Kidney epithelial cell (primary cell): ENCODE measurements around the gene FBRSL1. TPM values are rescaled to one million over a fixed set of nuclear protein-coding genes. Genes with fewer than 3 reads are reported as not detected.
"Not testable (repeated sequence)": the region's sequence is repeated elsewhere in the genome, so short reads cannot be mapped to it uniquely, and the experiment has no call there.

Experiments used
- DNase-seq: peaks from one replicate; pipeline ENCODE4 v3.0.0-alpha.2; 2010; ENCODE audit warnings: low read depth
- H3K27me3 ChIP-seq: 2 replicates; pipeline ENCODE4 v1.6.0; 2011; ENCODE audit warnings: low read length; ENCODE audit not compliant: control insufficient read depth, insufficient read depth
- H3K36me3 ChIP-seq: 2 replicates; pipeline ENCODE4 v1.5.1; 2011; ENCODE audit warnings: low read length; ENCODE audit not compliant: control insufficient read depth, insufficient read depth
- H3K4me3 ChIP-seq: 2 replicates; pipeline ENCODE4 v1.5.1; 2011; ENCODE audit warnings: low read depth, mild to moderate bottlenecking, control low read depth, low read length
- total RNA-seq: library from RNA; depleted of rRNA; stranded (reverse); fragments of >200 nt; gene quantifications from 2 replicates; pipeline ENCODE4 v1.2.3, GENCODE V29; 2015
- TF ChIP-seq, protein P1 (sequence below): IDR thresholded peaks from 2 replicates; pipeline ENCODE4 v1.5.1; 2011; ENCODE audit warnings: mild to moderate bottlenecking, moderate library complexity, low read length, control low read depth, inconsistent platforms; ENCODE audit not compliant: insufficient read depth, poor library complexity, severe bottlenecking

FBRSL1 gene
- total RNA-seq, 1 donor from 2014 or later, result 22.9 TPM

GRCh38 chr12:132474237-132474741, 15.7 kb upstream of the FBRSL1 start:
- TF ChIP-seq, protein P1, sequence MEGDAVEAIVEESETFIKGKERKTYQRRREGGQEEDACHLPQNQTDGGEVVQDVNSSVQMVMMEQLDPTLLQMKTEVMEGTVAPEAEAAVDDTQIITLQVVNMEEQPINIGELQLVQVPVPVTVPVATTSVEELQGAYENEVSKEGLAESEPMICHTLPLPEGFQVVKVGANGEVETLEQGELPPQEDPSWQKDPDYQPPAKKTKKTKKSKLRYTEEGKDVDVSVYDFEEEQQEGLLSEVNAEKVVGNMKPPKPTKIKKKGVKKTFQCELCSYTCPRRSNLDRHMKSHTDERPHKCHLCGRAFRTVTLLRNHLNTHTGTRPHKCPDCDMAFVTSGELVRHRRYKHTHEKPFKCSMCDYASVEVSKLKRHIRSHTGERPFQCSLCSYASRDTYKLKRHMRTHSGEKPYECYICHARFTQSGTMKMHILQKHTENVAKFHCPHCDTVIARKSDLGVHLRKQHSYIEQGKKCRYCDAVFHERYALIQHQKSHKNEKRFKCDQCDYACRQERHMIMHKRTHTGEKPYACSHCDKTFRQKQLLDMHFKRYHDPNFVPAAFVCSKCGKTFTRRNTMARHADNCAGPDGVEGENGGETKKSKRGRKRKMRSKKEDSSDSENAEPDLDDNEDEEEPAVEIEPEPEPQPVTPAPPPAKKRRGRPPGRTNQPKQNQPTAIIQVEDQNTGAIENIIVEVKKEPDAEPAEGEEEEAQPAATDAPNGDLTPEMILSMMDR, result no peak
- peak overlapping the region; percentile 13 for H3K4me3 ChIP-seq
- no peaks in the 10 kb centered on the region for H3K36me3 ChIP-seq
- no peak for DNase-seq
- peaks cover 1% of the 10 kb centered on the region for H3K27me3 ChIP-seq

DNA sequence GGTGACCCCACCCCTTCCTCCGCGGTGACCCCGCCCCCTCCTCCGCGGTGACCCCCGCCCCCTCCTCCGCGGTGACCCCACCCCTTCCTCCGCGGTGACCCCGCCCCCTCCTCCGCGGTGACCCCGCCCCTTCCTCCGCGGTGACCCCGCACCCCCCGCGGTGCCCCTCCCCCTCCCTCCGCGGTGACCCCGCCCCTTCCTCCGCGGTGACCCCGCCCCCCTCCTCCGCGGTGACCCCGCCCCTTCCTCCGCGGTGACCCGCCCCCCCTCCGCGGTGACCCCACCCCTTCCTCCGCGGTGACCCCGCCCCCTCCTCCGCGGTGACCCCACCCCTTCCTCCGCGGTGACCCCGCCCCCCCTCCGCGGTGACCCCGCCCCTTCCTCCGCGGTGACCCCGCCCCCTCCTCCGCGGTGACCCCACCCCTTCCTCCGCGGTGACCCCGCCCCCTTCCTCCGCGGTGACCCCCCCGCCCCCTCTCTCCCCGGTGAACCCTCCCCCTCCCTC, 15.1 kb upstream of the FBRSL1 start:
- not testable (repeated sequence) for H3K27me3 ChIP-seq, DNase-seq, H3K36me3 ChIP-seq, H3K4me3 ChIP-seq

DNA sequence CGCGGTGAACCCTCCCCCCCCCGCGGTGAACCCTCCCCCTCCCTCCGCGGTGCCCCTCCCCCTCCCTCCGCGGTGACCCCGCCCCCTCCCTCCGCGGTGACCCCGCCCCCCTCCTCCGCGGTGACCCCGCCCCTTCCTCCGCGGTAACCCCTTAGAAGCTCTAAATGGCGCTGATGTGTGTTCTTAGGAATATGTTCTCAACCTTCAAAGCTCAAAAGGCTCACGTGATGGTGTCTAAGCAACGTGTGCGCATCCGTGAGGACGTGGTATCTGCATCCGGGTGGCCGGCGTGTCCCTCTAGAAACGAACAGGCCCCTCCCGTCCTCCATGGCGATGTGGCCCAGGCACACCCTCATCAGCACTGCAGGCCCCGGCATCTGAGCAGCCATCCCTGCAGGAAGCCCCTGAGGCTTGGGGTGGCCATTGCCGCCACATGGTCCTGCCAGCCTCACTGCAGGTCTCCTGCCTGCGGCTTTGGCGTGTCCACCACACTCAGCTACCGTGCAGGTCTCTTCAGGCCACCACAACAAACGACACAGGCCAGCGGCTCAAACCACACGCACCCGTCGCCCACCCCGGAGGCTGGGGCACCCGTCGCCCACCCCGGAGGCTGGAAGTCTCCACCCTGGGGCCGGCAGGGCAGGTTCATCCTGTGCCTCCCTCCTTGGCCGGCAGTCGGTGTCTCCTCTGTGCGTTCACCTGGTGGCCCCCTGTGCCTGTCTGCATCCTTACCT, 14.5 kb upstream of the FBRSL1 start:
- Histone ChIP-seq H3K27me3 (peaks cover 2% of the 10 kb centered on the region), H3K4me3 (no peak overlapping the region), H3K36me3 (no peaks in the 10 kb centered on the region)
- TF ChIP-seq, protein P1, result no peak
- DNase-seq, result no peak

DNA sequence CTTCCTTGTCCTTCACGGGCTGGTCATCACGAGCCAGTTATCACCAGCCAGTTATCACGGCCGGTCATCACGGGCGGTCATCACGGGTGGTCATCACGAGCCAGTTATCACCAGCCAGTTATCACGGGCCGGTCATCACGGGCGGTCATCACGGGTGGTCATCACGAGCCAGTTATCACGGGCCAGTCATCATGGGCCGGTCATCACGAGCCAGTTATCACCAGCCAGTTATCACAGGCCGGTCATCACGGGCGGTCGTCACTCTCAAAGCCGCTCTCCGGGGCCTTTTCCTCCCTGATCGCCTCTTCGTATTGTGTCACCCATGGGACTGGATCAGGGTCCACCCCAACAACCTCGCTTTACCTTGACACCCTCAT, 13.9 kb upstream of the FBRSL1 start:
- Histone ChIP-seq H3K4me3 (no peak overlapping the region), H3K36me3 (no peaks in the 10 kb centered on the region), H3K27me3 (peaks cover 6% of the 10 kb centered on the region)
- TF ChIP-seq, protein P1, result no peak
- DNase-seq, result no peak

- TF ChIP-seq, protein P1, result no peak
- Histone ChIP-seq H3K27me3 (peaks cover 6% of the 10 kb centered on the region), H3K36me3 (no peaks in the 10 kb centered on the region), H3K4me3 (no peak overlapping the region)
- DNase-seq, result no peak
These were observed 13.5 kb upstream of the FBRSL1 start for GRCh38 chr12:132476421-132476820.

DNA sequence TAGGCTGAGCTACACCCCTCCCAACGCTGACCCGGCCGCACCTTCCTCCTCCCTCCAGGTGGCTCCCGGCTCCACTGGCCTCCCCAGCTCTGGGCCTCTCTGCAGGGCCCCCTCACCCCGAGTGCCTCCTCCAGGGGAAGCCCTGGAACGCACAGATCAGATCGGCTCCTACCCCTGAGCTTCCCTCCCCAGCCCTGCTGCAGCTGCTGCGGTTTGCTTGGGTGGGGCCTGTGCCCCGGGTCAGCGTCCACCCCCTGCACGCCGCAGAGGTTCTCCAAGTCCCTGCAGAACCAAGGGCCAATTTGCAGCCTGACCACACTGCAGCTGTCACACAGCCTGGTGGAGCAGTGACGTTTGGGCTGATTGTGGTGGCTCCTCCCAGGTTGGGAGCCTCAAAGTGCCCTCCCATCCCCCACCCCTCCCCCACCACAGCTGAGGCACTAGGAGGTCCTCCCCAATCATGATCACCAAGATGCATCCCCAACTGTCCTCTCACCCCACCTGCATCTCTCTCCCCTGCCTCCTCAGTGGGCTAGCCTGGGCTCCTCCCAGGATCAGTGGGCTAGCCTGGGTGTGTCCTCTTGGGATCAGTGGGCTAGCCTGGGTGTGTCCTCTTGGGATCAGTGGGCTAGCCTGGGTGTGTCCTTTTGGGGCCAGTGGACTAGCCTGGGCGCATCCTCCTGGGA, 12.8 kb upstream of the FBRSL1 start:
- no peak overlapping the region for H3K4me3 ChIP-seq
- TF ChIP-seq, protein P1, result no peak

More for the DNA sequence above, 12.8 kb upstream of the FBRSL1 start:
- DNase-seq, result no peak
- Histone ChIP-seq H3K27me3 (peaks cover 8% of the 10 kb centered on the region), H3K36me3 (no peaks in the 10 kb centered on the region)
